AG09319 (cell line): ENCODE measurements around the gene REPS1.

Experiments
- DNase-seq: peaks from one replicate; pipeline ENCODE4 v3.0.0-alpha.2; 2010; ENCODE audit warnings: low read depth; ENCODE audit errors: extremely low read depth
- TF ChIP-seq, protein P1 (sequence below): IDR thresholded peaks from 2 replicates; pipeline ENCODE4 v1.5.1; 2011; ENCODE audit warnings: low read depth, mild to moderate bottlenecking, inconsistent platforms, low read length, moderate library complexity

Gene REPS1

DNA sequence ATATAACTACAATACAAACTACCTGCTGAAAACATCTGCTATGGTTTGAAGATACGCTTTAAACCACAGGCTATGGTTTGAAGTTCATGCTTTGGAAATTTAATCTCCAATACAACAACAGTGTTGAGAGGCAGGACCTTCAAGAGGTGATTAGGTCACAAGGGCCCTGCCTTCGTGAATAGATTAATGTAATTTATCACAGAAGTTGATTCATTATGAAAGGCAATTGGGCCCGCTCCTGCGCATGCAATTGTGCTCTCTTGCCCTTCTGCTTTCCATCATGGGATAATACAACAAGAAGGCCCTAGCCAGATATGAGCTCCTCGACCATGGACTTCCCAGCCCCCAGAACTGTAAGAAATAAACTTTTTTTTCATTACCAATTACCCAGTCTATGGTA lies 21.2 kb downstream of the REPS1 start:
- no peak for DNase-seq
- TF ChIP-seq, protein P1, sequence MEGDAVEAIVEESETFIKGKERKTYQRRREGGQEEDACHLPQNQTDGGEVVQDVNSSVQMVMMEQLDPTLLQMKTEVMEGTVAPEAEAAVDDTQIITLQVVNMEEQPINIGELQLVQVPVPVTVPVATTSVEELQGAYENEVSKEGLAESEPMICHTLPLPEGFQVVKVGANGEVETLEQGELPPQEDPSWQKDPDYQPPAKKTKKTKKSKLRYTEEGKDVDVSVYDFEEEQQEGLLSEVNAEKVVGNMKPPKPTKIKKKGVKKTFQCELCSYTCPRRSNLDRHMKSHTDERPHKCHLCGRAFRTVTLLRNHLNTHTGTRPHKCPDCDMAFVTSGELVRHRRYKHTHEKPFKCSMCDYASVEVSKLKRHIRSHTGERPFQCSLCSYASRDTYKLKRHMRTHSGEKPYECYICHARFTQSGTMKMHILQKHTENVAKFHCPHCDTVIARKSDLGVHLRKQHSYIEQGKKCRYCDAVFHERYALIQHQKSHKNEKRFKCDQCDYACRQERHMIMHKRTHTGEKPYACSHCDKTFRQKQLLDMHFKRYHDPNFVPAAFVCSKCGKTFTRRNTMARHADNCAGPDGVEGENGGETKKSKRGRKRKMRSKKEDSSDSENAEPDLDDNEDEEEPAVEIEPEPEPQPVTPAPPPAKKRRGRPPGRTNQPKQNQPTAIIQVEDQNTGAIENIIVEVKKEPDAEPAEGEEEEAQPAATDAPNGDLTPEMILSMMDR = no peak

DNA sequence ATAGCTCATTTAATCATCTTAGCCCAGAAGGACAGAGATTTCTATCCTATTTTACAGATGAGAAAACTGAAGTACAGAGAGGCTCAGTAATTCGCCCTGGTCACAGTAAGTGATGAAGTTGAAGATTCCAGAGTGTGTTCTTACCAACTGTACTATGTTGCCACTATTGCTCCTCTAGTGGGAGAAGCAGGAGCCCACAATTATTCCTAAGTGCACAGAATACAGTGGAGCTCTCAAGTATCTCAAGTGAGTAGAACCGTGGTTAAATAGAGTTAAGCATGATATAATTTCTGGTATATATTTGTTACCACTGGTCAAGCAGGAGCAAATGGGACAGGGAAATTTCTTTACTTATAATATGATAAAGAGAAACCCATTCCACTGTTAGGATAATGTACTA lies 22.1 kb downstream of the REPS1 start:
- no peak for DNase-seq
- TF ChIP-seq, protein P1 = no peak

DNA sequence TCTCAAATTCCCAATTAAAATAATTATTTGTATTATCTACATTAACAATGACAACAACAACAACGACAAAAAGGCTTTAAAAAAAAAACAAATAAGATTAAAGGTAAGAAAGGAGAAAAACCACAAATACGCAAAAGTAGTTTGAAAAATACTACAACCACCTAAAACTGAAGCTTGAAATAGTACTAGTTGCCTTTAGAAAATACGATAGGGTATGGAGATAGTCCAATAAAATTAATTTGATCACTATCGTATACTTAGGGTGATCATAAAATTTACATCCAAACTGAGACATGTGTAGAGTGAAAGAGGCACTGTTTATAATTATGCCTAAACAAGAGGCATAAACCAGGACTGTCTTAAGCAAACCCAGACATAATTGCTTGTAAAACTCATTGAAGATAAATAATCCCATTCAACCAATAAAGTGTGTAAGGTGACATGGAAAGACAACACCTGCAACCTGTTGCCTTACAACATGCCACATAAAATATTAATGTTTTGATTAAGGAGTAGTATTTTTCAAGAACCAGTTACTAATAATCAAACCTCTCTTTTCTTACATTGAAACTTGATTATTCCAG lies 22.7 kb downstream of the REPS1 start:
- TF ChIP-seq, protein P1 = no peak
- DNase-seq = no peak

DNA sequence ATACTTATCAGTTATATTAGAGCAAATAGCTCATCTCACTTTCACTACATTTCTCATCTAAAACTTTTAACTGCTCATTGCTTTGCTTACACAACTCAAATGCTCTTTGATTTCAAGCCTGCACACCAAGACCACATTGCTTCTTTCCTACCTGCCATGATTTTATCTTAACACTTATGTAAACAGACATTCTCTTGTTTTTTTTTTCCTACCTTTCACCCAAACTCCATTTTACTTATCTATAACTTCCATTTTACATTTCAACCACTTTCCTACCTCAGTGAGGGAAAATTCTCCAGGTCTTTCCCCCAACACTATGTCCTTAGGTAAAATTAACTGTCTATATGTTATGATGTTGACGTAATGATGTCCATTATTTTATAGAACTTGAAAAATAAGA lies 24.0 kb downstream of the REPS1 start:
- TF ChIP-seq, protein P1 = no peak
- no peak for DNase-seq

DNA sequence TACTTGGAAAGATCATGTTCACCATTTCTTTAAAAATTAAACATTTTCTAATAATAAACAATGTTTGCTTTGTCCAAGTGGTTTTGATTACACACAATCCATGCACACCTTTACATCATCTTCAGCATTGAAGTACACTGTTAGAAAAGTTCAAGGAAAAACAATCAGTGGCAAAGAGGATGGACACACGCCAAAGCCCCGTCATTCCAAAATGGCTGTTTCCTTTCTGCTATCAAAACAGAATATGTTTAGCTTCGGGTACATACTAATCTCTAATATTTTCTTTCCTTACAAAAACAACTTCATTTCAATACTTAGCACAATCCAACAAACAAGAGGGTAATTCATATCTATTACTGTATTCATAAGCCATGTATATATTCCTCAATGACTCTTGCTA lies 24.5 kb downstream of the REPS1 start:
- TF ChIP-seq, protein P1 = no peak
- no peak for DNase-seq

DNA sequence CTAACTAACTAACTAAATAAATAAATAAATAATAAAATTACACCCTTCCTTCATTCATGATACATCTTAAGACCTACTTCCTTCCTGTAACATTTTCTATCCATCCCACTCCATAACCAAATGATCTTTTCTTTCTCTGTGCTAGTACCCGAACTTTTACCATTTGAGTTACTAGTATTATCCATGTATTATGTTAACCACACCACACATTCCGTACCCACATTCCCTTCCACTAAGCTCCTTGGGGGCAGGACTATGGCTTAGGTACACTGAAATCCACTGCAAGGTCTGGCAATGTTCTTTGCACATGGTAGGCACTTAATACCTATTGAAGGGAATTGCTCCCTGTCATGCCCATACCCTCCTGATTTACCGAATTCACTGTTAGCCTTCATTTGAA lies 24.9 kb downstream of the REPS1 start:
- TF ChIP-seq, protein P1 = no peak
- DNase-seq = no peak

DNA sequence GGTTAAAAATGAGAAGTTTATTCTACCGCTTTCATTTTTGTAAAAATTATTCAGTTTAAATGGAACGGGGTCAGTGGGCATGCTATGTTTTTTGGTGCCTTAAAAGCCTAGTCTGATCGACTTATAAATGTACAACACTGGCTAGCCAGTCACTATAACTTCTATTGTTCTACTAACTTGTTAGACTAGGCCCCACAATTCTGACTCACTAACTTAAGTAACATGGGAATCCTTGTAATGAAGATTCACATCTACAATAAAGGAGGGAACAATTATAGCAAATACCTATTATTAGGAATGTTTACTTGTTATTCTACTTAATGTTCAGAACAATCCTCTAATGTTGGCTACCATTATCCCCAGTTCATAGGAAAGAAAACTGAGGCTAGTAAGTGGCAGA lies 28.5 kb downstream of the REPS1 start:
- TF ChIP-seq, protein P1 = no peak
- no peak for DNase-seq
